Type B pancreatic cell (in vitro differentiated cells): Measurements from ENCODE around the gene DAZAP1. TPM values are rescaled to one million over a fixed set of nuclear protein-coding genes. Genes with fewer than 3 reads are reported as not detected.

Experiments used
- DNase-seq: peaks from one replicate; pipeline ENCODE4 v3.0.0; 2021; ENCODE audit warnings: mixed read lengths; ENCODE audit not compliant: unreplicated experiment; ENCODE audit errors: extremely low spot score
- H3K27ac Mint-ChIP-seq: 2 replicates; pipeline ENCODE4 v1.8.0; 2021; ENCODE audit warnings: mild to moderate bottlenecking, mixed read lengths
- H3K27me3 Mint-ChIP-seq: 2 replicates; pipeline ENCODE4 v1.8.0; 2021; ENCODE audit warnings: mixed read lengths
- H3K36me3 Mint-ChIP-seq: 2 replicates; pipeline ENCODE4 v1.8.0; 2021; ENCODE audit warnings: mixed read lengths
- H3K4me1 Mint-ChIP-seq: one replicate; pipeline ENCODE4 v1.8.0; 2021; ENCODE audit warnings: mixed read lengths; ENCODE audit not compliant: unreplicated experiment
- H3K4me3 Mint-ChIP-seq: 2 replicates; pipeline ENCODE4 v1.8.0; 2021; ENCODE audit warnings: mild to moderate bottlenecking, mixed read lengths
- H3K9me3 Mint-ChIP-seq: 2 replicates; pipeline ENCODE4 v1.8.0; 2021; ENCODE audit warnings: mixed read lengths
- total RNA-seq: library from RNA; stranded (reverse); gene quantifications from 2 replicates; pipeline ENCODE4 v1.2.1, GENCODE V29; 2021; ENCODE audit warnings: low replicate concordance
- TF ChIP-seq, protein P1 (sequence below): fragments of 200-600 bp; sonication (generic); conservative IDR thresholded peaks from 2 replicates; pipeline ENCODE4 v1.5.0; 2021; ENCODE audit warnings: antibody characterized with exemption, mild to moderate bottlenecking

Gene DAZAP1
- total RNA-seq, 1 donor from 2014 or later = 124 TPM

GRCh38 chr19:1483979-1484428 lies 76.6 kb downstream of the DAZAP1 start:
- no peaks in the 10 kb centered on the region for H3K9me3 Mint-ChIP-seq
- no peak for DNase-seq
- peaks cover 4% of the 10 kb centered on the region for H3K4me1 Mint-ChIP-seq
- peaks cover 3% of the 10 kb centered on the region for H3K36me3 Mint-ChIP-seq
- H3K4me3 Mint-ChIP-seq = no peak overlapping the region
- no peaks in the 10 kb centered on the region for H3K27me3 Mint-ChIP-seq
- TF ChIP-seq, protein P1, sequence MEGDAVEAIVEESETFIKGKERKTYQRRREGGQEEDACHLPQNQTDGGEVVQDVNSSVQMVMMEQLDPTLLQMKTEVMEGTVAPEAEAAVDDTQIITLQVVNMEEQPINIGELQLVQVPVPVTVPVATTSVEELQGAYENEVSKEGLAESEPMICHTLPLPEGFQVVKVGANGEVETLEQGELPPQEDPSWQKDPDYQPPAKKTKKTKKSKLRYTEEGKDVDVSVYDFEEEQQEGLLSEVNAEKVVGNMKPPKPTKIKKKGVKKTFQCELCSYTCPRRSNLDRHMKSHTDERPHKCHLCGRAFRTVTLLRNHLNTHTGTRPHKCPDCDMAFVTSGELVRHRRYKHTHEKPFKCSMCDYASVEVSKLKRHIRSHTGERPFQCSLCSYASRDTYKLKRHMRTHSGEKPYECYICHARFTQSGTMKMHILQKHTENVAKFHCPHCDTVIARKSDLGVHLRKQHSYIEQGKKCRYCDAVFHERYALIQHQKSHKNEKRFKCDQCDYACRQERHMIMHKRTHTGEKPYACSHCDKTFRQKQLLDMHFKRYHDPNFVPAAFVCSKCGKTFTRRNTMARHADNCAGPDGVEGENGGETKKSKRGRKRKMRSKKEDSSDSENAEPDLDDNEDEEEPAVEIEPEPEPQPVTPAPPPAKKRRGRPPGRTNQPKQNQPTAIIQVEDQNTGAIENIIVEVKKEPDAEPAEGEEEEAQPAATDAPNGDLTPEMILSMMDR = no peak
- H3K27ac Mint-ChIP-seq = no peak overlapping the region

Other genes starting within 250 kb of the DAZAP1 start
- 45.5 and 60.7 TPM in 2 replicates for gene SBNO2, start 233.3 kb upstream of the DAZAP1 start, total RNA-seq
- 59.9 and 64.8 TPM in 2 replicates for gene STK11, start 201.8 kb upstream of the DAZAP1 start, total RNA-seq
- gene CBARP, start 169.6 kb upstream of the DAZAP1 start, total RNA-seq = 8.9 and 10.8 TPM in 2 replicates
- 165 and 197 TPM in 2 replicates for gene ATP5F1D, start 165.8 kb upstream of the DAZAP1 start, total RNA-seq
- gene MIDN, start 159.0 kb upstream of the DAZAP1 start, total RNA-seq = 122 and 127 TPM in 2 replicates
- gene CIRBP, start 138.3 kb upstream of the DAZAP1 start, total RNA-seq = 316 and 421 TPM in 2 replicates
- 30.6 and 36.4 TPM in 2 replicates for gene FAM174C, start 132.1 kb upstream of the DAZAP1 start, total RNA-seq
- gene EFNA2, start 121.7 kb upstream of the DAZAP1 start, total RNA-seq = 5.1 and 17.6 TPM in 2 replicates
- 83.3 and 98.3 TPM in 2 replicates for gene NDUFS7, start 23.7 kb upstream of the DAZAP1 start, total RNA-seq
- 33.7 and 37.9 TPM in 2 replicates for gene GAMT, start 6.0 kb upstream of the DAZAP1 start, total RNA-seq
- gene RPS15, start 30.8 kb downstream of the DAZAP1 start, total RNA-seq = 1,251 and 1,344 TPM in 2 replicates
- gene APC2, start 42.5 kb downstream of the DAZAP1 start, total RNA-seq = 1.2 and 9.2 TPM in 2 replicates
- gene C19orf25, start 71.6 kb downstream of the DAZAP1 start, total RNA-seq = 36.6 and 37.5 TPM in 2 replicates
- gene PCSK4, start 82.8 kb downstream of the DAZAP1 start, total RNA-seq = 9.6 and 12.4 TPM in 2 replicates
- gene REEP6, start 83.6 kb downstream of the DAZAP1 start, total RNA-seq = 17.3 and 34.5 TPM in 2 replicates
- 3.4 and 10.6 TPM in 2 replicates for gene ADAMTSL5, start 105.4 kb downstream of the DAZAP1 start, total RNA-seq
- 0.24 TPM in 1 of 2 replicates, not detected in the other for gene PLK5, start 116.5 kb downstream of the DAZAP1 start, total RNA-seq
- 79.0 and 82.0 TPM in 2 replicates for gene MEX3D, start 160.7 kb downstream of the DAZAP1 start, total RNA-seq
- gene MBD3, start 185.3 kb downstream of the DAZAP1 start, total RNA-seq = 78.8 and 110 TPM in 2 replicates
- 191 and 290 TPM in 2 replicates for gene UQCR11, start 197.9 kb downstream of the DAZAP1 start, total RNA-seq
- gene TCF3, start 245.0 kb downstream of the DAZAP1 start, total RNA-seq = 134 and 193 TPM in 2 replicates